Measurements from ENCODE around the gene TMEM184C. TPM values are rescaled to one million over a fixed set of nuclear protein-coding genes. Genes with fewer than 3 reads are reported as not detected.

Gene TMEM184C
- total and polyA plus RNA-seq, 3 donors from 2014 or later, result 22.7 to 33.9 (median 33.4) TPM

DNA sequence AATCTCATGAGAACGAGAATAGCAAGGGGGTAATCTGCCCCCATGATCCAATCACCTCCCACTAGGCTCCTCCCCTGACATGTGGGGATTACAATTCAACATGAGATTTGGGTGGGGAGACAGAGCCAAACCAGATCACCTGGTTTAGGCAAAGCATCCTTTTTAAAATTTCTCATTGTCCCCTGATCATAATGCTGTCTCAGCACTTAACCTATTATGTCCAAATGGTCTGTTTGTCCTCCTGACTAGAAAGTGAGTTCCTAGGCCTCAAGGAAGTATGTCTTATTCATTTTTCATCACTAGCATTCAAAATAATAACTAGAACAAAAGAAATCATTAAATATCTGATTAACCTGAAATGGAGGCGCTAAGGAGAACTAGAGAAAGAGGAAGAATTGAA is 74.6 kb downstream of the TMEM184C start:
- Histone ChIP-seq H3K36me3 (ENCODE audit: low read depth, missing control alignments) (no peaks in the 10 kb centered on the region), H3K9me3 (no peaks in the 10 kb centered on the region), H3K27ac (no peak overlapping the region), H3K4me3 (no peak overlapping the region), H3K4me1 (no peaks in the 10 kb centered on the region), H3K27me3 (no peaks in the 10 kb centered on the region)
- WGBS, 2 donors, result 81 to 86% methylated on average over 2 of the region's 2 CpGs
- no peak for DNase-seq
- TF ChIP-seq POLR2A (IDR thresholded peaks at IDR 0.05), result no peak
- TF ChIP-seq, protein P1, sequence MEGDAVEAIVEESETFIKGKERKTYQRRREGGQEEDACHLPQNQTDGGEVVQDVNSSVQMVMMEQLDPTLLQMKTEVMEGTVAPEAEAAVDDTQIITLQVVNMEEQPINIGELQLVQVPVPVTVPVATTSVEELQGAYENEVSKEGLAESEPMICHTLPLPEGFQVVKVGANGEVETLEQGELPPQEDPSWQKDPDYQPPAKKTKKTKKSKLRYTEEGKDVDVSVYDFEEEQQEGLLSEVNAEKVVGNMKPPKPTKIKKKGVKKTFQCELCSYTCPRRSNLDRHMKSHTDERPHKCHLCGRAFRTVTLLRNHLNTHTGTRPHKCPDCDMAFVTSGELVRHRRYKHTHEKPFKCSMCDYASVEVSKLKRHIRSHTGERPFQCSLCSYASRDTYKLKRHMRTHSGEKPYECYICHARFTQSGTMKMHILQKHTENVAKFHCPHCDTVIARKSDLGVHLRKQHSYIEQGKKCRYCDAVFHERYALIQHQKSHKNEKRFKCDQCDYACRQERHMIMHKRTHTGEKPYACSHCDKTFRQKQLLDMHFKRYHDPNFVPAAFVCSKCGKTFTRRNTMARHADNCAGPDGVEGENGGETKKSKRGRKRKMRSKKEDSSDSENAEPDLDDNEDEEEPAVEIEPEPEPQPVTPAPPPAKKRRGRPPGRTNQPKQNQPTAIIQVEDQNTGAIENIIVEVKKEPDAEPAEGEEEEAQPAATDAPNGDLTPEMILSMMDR (IDR thresholded peaks at IDR 0.05), result no peak
- intact Hi-C loops (cut with DNase I; ENCODE audit: low total_unique reads), result no loop called here

GRCh38 chr4:147693218-147693617 is 76.0 kb downstream of the TMEM184C start:
- WGBS, 2 donors, result 89 to 92% methylated on average over 3 of the region's 3 CpGs
- H3K27ac ChIP-seq, result no peak overlapping the region
- TF ChIP-seq POLR2A (IDR thresholded peaks at IDR 0.05), result no peak
- TF ChIP-seq, protein P1 (IDR thresholded peaks at IDR 0.05), result no peak
- no peaks in the 10 kb centered on the region for H3K9me3 ChIP-seq
- intact Hi-C loops (cut with DNase I; ENCODE audit: low total_unique reads), result no loop called here
- H3K36me3 ChIP-seq (ENCODE audit: low read depth, missing control alignments), result no peaks in the 10 kb centered on the region
- H3K4me3 ChIP-seq, result no peak overlapping the region
- H3K27me3 ChIP-seq, result no peaks in the 10 kb centered on the region
- no peak for DNase-seq
- no peaks in the 10 kb centered on the region for H3K4me1 ChIP-seq

GRCh38 chr4:147696866-147697265 is 79.7 kb downstream of the TMEM184C start:
- H3K36me3 ChIP-seq (ENCODE audit: low read depth, missing control alignments), result no peaks in the 10 kb centered on the region
- intact Hi-C loops (cut with DNase I; ENCODE audit: low total_unique reads), result no loop called here
- H3K27me3 ChIP-seq, result no peaks in the 10 kb centered on the region
- H3K4me3 ChIP-seq, result no peak overlapping the region
- no peaks in the 10 kb centered on the region for H3K9me3 ChIP-seq
- DNase-seq, result no peak
- no peak overlapping the region for H3K27ac ChIP-seq
- 87 to 88% methylated on average over 1 of the region's 1 CpG for WGBS, 2 donors
- no peaks in the 10 kb centered on the region for H3K4me1 ChIP-seq
- TF ChIP-seq, protein P1 (IDR thresholded peaks at IDR 0.05), result no peak
- TF ChIP-seq POLR2A (IDR thresholded peaks at IDR 0.05), result no peak

DNA sequence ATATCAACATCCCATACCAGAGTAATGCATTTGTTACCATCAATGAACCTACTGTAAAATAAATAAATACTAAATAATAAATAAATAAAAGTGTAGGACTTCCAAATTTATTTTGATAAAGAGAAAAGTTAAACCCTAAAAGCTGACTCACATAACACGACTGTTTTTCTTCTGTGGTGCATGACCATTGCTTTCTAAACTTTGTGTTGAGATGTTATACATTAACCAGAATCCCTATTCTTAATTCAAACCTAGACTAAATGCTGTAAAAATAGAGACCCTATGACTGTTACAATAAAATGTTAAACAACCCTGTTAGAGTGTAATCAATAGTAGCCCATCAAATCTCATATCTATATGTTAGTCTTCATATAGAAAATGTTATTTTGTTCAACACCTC is 87.6 kb downstream of the TMEM184C start:
- H3K9me3 ChIP-seq, result no peaks in the 10 kb centered on the region
- no peaks in the 10 kb centered on the region for H3K27me3 ChIP-seq
- H3K4me3 ChIP-seq, result no peak overlapping the region
- H3K4me1 ChIP-seq, result no peaks in the 10 kb centered on the region
- H3K36me3 ChIP-seq (ENCODE audit: low read depth, missing control alignments), result no peaks in the 10 kb centered on the region
- TF ChIP-seq, protein P1 (IDR thresholded peaks at IDR 0.05), result no peak
- TF ChIP-seq POLR2A (IDR thresholded peaks at IDR 0.05), result no peak
- WGBS, 2 donors, result 91 to 100% methylated on average over 1 of the region's 1 CpG
- no peak for DNase-seq
- intact Hi-C loops (cut with DNase I; ENCODE audit: low total_unique reads), result no loop called here
- H3K27ac ChIP-seq, result no peak overlapping the region

DNA sequence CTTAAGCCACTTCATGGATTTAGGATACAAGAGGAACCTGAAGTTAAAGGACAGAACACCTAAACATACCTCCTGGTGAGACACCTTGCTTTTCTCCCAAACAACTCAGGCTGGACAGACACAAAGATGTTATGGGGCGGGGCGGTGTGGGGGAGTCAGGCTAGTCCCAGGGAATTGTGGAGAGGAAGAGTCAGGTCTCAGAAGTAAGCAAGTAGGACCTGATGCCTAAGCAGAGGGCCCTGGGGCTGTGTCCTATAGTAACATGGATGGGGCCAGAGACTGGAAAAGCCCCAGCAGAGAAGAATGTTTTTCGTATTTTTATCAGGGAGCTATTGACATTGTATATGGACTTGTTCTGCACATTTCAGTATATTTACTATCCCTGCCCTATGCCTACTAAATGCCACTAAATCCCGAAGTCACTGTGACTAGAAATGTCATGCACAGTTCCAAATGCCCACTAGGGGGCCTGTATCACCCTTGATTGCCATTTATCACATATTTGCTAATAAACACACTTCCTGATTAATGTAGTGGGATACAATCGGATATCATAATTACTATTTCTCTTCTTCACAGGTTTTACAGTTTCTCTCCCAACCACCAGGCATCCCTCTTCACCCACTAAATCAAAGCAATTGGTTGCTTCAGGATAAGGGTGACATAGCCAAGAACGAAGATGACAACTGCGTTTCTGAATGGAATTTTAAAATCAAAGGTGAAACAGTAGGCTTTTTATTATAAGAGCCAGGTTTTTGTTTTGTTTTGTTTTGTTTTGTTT is 90.9 kb downstream of the TMEM184C start:
- H3K27ac ChIP-seq, result no peak overlapping the region
- H3K4me1 ChIP-seq, result no peaks in the 10 kb centered on the region
- H3K36me3 ChIP-seq (ENCODE audit: low read depth, missing control alignments), result no peaks in the 10 kb centered on the region
- no peaks in the 10 kb centered on the region for H3K9me3 ChIP-seq
- H3K4me3 ChIP-seq, result no peak overlapping the region
- intact Hi-C loops (cut with DNase I; ENCODE audit: low total_unique reads), result no loop called here
- 32 to 39% methylated on average over 7 of the region's 7 CpGs for WGBS, 2 donors
- TF ChIP-seq, protein P1 (IDR thresholded peaks at IDR 0.05), result peak; percentile 91 to 97 (median 94)
- TF ChIP-seq POLR2A (IDR thresholded peaks at IDR 0.05), result no peak
- no peaks in the 10 kb centered on the region for H3K27me3 ChIP-seq
- DNase-seq, result peak; percentile 82
